GM21825 (cell line): ENCODE measurements around the gene ATAD3B.
"Not testable (repeated sequence)": the region's sequence is repeated elsewhere in the genome, so short reads cannot be mapped to it uniquely, and the experiment has no call there.

ENCODE experiments used
- ATAC-seq: cut with Tn5 transposase; IDR thresholded peaks from one replicate; pipeline ENCODE4 v1.9.1; 2021; ENCODE audit warnings: mild to moderate bottlenecking, moderate library complexity; ENCODE audit not compliant: unreplicated experiment

Gene ATAD3B

DNA sequence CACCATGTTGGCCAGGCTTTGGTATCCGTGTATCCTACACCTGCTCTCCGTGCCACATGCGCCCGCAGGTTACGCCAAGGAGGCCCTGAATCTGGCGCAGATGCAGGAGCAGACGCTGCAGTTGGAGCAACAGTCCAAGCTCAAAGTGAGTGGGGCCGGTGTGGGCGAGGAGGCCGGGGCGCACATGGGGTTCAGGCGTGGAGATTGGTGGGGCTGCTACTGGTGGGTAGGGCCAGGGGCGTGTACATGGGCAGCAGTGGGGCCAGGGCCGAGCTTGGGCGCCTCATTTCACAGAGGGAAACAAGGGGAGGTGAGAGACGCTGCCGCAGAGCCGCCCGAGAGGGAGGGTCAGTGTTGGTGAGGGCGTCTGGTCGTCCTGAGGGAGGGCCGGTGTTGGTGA, 5.6 kb downstream of the ATAD3B start:
- ATAC-seq, result no peak

DNA sequence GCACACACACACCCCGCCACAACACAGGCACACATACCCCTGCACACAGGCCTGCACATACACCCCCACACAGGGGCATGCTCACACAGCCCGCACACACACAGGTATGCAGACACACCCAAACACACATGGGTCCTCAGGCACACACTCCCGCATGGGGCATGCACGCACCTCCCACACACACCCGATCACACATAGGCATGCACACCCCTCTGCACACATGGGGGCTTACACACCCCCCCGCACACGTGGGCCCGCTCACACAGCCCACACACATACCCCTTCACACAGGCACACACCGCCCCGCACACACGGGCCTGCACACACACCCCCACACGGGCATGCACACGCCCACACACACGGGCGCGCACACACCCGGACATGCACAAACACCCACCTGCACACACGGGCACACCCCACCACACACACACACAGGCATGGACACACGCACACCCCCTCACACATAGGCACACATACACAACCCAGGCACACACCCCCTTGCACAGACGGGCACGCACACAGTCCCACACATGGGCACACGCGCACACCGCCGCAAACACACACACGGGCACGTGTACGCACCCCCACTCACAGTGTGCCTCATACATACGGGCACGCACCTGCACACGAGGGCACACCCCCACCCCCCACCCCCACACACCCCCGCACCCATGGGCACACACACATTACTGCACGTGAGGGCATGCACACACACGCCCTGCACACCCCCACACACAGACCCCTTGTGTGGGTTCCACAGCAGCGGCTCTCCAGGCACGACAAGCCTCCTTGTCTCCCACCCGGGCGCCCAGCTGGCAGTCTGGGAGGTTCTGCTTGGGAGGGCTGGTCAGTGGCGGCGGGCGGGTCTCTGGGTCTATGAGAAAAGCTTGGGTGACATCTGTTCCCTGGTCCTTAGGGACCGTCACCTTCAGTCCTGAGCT, 8.3 kb downstream of the ATAD3B start:
- no peak for ATAC-seq

DNA sequence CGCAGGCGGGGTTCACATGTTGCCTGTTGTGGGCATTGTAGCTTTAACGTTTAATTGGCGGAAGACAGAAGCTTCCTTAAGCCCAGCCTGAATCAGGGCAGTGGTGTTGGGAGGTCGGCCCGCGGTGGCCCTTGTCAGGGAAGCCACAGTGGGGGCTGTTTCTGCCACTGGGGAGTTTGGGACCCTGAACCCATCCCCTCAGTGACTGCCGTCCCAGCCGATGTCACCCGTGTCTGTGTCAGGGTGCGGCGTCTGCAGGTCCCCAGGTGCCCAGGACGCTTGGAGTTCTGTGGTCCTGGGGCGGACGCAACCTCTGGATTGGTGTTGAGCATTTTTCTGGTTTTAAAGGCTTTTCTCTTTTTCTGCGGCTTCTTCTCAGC, 8.9 kb downstream of the ATAD3B start:
- not testable (repeated sequence) for ATAC-seq

DNA sequence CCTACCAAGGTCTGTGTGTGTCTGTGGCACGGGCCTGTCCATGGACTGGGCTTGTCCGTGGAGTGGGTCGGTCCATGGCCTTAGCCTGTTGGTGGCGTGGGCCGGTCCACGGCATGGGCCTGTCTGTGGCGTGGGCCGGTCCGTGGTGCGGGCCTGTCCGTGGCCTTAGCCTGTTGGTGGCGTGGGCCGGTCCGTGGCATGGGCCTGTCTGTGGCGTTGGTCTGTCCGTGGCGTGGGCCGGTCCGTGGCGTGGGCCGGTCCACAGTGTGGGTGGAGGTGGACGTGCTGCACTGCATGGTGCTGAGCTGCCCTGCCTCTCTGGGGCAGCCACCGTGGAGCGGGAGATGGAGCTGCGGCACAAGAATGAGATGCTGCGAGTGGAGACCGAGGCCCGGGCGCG, 10.2 kb downstream of the ATAD3B start:
- not testable (repeated sequence) for ATAC-seq

DNA sequence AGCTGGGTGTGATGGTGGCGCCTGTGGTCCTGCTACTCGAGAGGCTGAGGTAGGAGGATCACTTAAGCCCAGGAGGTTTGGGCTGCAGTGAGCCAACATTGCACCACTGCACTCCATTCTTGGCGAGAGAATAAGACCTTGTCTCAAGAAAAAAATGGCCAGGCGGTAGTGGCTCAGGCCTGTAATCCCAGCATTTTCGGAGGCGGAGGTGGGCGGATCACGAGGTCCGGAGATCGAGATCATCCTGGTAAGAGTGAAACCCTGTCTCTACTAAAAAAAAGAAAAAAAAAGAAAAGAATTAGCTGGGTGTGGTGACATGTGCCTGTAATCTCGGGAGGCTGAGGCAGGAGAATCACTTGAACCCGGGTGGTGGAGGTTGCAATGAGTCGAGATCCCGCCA, 11.3 kb downstream of the ATAD3B start:
- ATAC-seq, result no peak

DNA sequence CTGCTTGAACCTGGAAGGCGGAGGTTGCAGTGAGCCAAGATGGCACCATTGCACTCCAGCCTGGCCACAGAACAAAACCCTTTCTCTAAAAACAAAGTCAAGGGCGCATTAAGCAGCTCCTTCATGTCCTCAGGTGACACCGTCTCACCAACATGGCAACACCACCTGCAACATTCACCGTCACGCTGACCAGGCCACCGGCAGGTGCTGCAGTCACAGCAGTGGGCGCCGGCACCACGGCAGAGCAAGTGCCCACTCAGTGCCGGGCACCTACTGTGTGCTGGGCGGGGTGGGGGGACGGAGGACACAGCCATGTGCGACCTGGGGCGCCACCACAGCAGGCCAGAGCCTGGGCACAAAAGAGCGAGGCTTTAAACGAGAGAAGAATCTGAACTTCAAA, 12.1 kb downstream of the ATAD3B start:
- ATAC-seq, result no peak

DNA sequence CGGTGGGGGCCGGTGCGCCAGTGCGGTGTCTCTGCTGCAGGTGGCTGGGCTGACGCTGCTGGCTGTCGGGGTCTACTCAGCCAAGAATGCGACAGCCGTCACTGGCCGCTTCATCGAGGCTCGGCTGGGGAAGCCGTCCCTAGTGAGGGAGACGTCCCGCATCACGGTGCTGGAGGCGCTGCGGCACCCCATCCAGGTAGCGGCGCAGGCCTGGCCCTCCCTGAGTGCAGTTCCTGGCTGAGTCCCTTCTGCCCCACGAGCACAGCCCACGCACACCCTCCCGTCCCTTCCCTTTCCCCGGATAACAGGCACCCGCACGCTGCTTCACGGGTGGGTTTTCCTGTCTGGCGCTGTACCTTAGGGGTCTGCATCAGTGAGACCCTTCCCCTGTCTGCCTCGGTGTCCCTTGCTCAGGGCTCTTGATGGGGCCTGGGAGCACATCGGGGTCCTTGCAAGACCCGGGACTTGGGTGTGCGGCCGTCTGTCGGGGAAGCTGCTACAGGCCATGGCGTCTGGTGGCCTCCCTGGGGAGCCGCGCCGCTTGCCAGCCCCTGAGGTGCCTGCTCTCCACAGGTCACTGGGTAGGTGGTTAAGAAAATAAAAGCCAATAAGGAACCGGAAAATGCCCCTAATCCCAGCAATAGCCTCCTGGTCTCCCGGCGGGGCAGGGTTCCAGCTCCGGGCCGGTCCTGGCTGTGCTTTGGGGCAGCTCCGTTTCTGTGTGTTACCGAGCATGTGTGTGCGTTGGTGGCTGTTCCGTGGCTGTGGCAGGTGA, 13.6 kb downstream of the ATAD3B start:
- ATAC-seq, result not testable (repeated sequence)

DNA sequence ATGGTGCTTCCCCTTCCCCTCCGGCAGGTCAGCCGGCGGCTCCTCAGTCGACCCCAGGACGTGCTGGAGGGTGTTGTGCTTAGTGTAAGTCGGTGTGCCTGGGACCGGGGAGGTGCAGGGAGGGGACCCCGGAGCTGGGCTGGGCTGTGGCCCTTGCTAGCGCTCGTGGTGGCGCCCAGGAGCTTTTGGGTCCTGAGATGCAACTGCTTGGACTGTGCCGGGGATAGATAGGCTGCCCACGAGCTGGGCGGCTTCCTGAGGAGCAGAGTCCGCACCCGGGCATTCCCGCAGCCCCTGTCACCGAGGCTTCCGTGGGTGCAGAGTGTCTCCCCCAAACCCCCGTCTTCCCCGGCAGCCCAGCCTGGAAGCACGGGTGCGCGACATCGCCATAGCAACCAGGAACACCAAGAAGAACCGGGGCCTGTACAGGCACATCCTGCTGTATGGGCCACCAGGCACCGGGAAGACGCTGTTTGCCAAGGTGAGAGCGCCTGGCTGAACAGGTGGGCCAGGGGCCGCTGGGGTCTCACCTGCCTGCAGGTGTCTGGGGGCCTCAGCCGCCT, 14.3 kb downstream of the ATAD3B start:
- not testable (repeated sequence) for ATAC-seq

DNA sequence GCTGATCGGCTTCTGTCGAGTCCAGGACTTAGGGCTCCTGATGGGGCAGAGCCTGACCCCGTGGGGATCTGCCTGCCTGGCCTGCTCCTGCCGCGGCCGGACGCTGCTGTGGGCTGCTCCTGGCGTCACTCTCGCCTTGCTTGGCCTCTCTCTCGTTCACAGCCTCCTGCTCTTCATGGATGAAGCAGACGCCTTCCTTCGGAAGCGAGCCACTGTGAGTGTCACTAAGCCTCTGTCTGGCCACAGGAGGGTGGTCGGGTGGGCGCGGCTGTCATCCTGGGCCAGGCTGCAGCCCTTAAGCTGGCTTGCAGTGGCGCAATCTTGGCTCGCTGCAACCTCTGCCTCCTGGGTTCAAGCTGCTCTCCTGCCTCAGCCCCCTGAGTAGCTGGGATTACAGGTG, 16.1 kb downstream of the ATAD3B start:
- no peak for ATAC-seq

DNA sequence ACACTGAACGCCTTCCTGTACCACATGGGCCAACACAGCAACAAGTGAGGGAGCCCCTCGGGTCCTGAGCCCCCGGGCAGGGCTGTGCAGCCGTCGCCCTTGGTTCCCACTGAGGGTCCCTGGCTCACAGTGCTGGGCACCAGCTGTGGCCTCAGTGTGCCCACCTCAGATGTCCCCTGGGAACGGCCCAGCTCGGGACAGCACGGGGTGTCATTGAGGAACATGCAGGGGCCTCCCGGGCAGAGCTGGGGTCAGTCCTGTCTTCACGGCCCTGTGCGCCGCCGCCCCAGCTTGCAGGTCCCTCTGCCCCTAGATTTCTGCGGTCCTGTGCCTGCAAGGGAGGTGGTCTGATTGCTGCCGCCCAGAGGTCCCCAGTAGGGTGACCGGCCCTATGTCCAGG, 17.7 kb downstream of the ATAD3B start:
- no peak for ATAC-seq

DNA sequence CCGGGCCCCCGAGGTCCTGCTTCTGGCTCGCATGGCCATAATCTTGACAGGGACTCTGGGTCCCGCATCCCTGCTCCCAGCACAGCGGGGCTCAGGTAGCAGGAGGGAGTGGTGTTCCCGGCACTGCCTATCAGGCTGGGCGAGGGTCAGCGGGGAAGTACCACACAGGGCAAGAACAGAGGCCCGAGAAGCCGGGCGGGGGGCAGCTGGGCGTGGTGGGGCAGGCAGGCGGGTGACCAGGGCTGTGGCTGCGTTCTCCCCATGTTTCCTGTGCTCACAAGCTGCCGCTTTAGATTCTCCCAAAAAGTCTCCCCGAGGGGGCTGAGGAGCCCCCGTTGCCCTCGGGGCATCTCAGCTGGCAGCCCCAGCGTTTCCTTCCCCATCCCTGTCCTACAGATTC, 18.3 kb downstream of the ATAD3B start:
- no peak for ATAC-seq

DNA sequence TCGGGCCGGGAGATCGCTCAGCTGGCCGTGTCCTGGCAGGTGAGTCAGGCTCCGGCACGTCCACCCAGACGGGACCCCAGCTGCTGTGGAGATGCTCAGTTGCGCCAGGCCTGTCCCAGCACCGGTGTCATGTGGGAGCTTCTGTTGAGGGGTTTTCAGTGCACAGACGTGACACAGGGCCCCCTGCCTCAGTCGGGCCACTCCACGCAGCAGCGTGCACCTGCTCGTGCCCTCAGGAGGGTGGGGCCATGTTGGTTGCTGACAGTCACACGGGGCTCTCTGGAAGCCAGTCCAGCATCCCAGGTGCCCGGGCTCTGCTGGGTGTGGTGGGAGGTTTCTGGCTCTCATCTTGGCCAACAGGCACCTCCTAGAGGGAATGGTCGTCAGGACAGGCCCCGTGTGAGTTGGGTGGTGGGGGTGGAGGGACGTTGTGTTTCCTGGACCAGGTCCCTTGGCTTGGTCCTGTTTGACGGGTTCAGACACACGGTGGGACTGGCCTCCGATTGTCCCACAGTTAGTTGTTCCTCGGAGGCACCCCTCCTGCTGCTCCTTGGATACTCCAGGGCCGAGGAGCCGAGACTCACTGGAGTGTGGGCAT, 19.2 kb downstream of the ATAD3B start:
- ATAC-seq, result no peak

DNA sequence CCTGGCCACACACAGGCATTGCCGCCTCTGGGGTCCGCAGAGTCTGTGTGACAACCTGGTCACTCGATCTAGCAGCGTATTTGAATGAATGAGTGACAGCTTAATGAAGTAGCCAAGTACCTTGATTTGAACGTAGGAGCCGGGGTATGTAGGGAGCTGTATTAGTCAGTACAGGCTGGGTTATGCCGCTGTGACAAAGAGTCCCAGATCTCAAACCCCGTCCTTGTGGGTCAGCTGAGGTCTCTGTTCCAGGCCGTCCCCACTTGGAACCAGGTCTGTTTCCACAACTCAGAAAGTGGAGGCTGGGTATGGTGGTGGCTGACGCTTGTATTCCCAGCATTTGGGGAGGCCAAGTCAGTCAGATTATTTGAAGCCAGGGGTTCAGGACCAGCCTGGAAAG, 20.0 kb downstream of the ATAD3B start:
- no peak for ATAC-seq

DNA sequence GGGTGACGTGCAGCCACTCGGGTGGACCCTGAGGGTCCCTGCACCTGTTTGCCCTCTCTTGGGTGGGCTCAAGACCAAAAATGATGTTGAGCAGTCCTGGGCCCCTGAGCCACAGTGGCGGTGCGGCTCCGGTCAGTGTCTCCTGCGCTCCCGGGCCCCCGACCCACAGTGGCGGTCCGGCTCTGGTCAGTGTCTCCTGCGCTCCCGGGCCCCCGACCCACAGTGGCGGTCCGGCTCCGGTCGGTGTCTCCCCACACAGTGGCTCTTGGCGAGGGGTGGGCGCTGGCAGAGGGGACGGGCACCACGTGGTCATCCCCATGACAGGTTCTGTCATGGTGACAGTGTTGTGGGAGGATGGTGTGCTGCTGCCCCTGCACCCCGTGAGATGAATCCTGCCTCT, 22.7 kb downstream of the ATAD3B start:
- ATAC-seq, result not testable (repeated sequence)

DNA sequence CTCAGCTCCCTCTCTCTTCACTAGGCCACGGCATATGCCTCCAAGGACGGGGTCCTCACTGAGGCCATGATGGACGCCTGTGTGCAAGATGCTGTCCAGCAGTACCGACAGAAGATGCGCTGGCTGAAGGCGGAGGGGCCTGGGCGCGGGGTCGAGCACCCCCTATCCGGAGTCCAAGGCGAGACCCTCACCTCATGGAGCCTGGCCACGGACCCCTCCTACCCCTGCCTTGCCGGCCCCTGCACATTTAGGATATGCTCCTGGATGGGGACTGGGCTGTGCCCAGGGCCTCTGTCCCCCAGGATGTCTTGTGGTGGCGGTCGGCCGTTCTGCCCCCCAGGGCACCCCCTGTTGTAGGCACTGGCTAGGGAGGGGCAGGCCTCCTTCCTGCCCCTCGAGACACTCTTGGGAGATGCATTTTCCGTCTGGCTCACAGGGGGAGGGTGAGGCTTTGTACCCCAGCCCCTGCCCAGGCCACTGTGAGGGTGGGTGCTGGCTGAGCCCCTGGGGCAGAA, 24.0 kb downstream of the ATAD3B start:
- not testable (repeated sequence) for ATAC-seq

DNA sequence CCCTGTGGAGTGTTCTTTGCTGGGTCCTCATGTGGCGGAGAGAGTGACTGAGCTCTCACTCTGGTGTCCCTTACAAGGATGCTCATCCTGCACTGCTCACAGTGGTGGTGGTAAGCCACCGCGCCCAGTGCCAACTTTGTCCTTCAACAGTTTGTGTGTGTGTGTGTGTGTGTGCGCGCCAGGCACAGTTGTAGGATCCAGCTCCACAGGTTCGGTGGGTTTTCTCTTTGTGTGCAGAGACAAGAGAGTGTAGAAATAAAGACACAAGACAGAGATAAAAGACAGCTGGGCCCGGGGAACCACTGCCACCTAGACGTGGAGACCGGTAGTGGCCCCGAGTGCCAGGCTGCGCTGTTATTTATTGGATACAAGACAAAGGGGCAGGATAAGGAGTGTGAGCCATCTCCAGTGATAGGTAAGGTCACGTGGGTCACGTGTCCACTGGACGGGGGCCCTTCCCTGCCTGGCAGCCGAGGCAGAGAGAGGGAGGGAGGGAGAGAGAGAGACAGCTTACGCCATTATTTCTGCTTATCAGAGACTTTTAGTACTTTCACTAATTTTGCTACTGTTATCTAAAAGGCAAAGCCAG, 33.3 kb downstream of the ATAD3B start:
- not testable (repeated sequence) for ATAC-seq

DNA sequence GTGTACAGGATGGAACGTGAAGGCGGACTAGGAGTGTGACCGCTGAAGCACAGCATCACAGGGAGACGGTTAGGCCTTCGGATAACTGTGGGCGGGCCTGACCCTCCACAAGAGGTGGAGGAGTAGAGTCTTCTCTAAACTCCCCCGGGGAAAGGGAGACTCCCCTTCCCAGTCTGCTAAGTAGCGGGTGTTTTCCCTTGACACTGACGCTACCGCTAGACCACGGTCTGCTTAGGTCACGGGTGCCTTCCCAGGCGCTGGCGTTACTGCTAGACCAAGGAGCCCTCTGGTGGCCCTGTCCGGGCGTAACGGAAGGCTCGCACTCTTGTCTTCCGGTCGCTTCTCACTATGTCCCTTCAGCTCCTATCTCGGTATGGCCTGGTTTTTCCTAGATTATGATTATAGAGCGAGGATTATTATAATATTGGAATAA, 33.8 kb downstream of the ATAD3B start:
- ATAC-seq, result not testable (repeated sequence)

DNA sequence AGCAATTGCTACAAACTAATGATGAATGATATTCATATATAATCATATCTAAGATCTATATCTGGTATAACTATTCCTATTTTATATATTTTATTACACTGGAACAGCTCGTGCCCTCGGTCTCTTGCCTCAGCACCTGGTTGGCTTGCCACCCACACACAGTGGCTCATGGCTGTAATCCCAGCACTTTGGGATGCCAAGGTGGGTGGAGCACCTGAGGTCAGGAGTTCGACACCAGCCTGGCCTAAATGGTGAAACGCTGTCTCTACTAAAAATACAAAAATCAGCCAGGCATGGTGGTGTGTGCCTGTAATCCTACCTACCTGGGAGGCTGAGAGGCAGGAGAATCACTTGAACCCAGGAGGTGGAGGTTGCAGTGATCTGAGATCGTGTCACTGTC, 34.2 kb downstream of the ATAD3B start:
- not testable (repeated sequence) for ATAC-seq

DNA sequence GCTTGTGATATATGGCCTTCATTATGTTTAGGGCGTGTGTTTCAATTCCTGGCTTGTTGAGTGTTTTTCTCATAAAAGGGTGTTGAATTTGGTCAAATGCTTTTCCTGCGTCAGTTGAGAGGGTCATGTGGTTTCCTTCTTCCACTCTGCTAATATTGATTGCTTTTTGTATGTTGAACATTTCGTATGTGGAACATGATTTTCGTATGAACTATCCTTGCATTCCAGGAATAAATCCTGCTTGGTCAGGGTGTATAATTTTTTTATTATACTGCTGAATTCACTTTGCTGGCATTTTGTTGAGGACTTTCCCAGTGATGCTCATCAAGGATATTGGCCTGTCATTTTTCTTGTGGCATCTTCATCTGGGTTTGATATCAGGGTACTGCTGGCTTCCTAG, 35.7 kb downstream of the ATAD3B start:
- ATAC-seq, result no peak

DNA sequence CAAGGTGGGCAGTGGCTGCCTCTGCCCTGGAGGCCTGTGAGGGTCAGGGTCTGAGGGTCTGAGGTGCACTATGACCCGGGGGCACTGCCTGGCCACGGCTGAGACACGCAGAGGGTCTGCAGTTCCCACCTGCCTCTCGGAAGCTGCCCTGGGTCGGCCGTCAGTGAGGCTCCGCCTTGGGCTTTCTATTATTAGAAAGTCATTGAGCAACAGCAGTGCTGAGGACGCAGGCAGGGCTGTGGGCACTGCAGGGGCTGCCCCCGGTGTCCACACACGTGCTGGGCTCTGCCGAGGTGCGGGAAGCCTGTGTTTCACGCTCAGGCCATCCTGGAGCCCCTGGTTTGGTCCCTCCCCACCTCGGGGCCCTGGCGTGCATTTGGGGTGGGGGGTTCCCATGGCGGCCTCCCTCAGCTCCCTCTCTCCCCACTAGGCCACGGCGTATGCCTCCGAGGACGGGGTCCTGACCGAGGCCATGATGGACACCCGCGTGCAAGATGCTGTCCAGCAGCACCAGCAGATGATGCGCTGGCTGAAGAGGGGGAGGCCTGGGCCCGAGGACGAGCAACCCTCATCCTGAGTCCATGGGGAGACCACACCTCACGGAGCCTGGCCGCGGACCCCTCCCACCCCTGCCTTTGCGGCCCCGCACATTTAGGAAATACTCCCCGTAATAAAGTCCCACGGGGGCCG, 37.4 kb downstream of the ATAD3B start:
- not testable (repeated sequence) for ATAC-seq
